CD4-positive, alpha-beta memory T cell (primary cell): ENCODE measurements around the gene NT5DC1. TPM values are rescaled to one million over a fixed set of nuclear protein-coding genes. Genes with fewer than 3 reads are reported as not detected.

ENCODE experiments used
- CTCF ChIA-PET: fragments of 350-600 bp; sonication (Branson Sonifier 250); formaldehyde crosslinking; loops from one replicate; lab custom pipeline; 2021; ENCODE audit warnings: inconsistent platforms; ENCODE audit not compliant: partially characterized antibody; lab: Charles Lee
- POLR2A ChIA-PET: fragments of 350-600 bp; sonication (Branson Sonifier 250); formaldehyde crosslinking; loops from one replicate; lab custom pipeline; 2021; ENCODE audit not compliant: partially characterized antibody; lab: Charles Lee
- DNase-seq, 5 donors: peaks; one replicate each; pipeline versions ENCODE4 v3.0.0 to v3.0.0-alpha.2; 2020 to 2022; ENCODE audit warnings: mixed read lengths in 1 of 5
- H3K27ac ChIP-seq: one replicate; pipeline ENCODE4 v1.7.0; 2013; ENCODE audit warnings: low read depth, low read length
- H3K27me3 ChIP-seq: 2 replicates; pipeline ENCODE4 v1.7.0; 2013; ENCODE audit warnings: mild to moderate bottlenecking, low read length, moderate library complexity; ENCODE audit not compliant: insufficient read depth
- H3K36me3 ChIP-seq: 2 replicates; pipeline ENCODE4 v1.7.0; 2013; ENCODE audit warnings: mild to moderate bottlenecking, low read length, moderate library complexity; ENCODE audit not compliant: insufficient read depth
- H3K4me1 ChIP-seq: 2 replicates; pipeline ENCODE4 v1.7.0; 2013; ENCODE audit warnings: mild to moderate bottlenecking, low read length, moderate library complexity; ENCODE audit not compliant: insufficient read depth
- H3K4me3 ChIP-seq, 2 donors: one replicate each; pipeline ENCODE4 v1.7.0; 2013; ENCODE audit warnings: low read length in 2 of 2, mild to moderate bottlenecking in 1 of 2
- H3K9me3 ChIP-seq, 2 donors: one replicate each; pipeline ENCODE4 v1.7.0; 2013; ENCODE audit warnings: low read length in 2 of 2, control low read depth in 1 of 2; ENCODE audit not compliant: control insufficient read depth in 1 of 2
- H3K27ac Mint-ChIP-seq, 7 donors: one replicate each; pipeline ENCODE4 v1.8.0; 2020 to 2021; ENCODE audit warnings: mixed read lengths in 7 of 7, mild to moderate bottlenecking in 6 of 7, inconsistent platforms in 3 of 7, moderate library complexity in 3 of 7
- H3K27me3 Mint-ChIP-seq, 2 donors: one replicate each; pipeline ENCODE4 v1.8.0; 2020 to 2021; ENCODE audit warnings: mixed read lengths in 2 of 2
- H3K36me3 Mint-ChIP-seq, 2 donors: one replicate each; pipeline ENCODE4 v1.8.0; 2020 to 2021; ENCODE audit warnings: mixed read lengths in 2 of 2, inconsistent platforms in 1 of 2, mild to moderate bottlenecking in 1 of 2
- H3K4me1 Mint-ChIP-seq, 4 donors: one replicate each; pipeline ENCODE4 v1.8.0; 2020 to 2021; ENCODE audit warnings: mixed read lengths in 4 of 4, mild to moderate bottlenecking in 1 of 4
- H3K4me3 Mint-ChIP-seq, 8 donors: one replicate each; pipeline ENCODE4 v1.8.0; 2020 to 2021; ENCODE audit warnings: mixed read lengths in 8 of 8, mild to moderate bottlenecking in 7 of 8, moderate library complexity in 6 of 8, inconsistent platforms in 3 of 8
- H3K9me3 Mint-ChIP-seq, 8 donors: one replicate each; pipeline ENCODE4 v1.8.0; 2020 to 2021; ENCODE audit warnings: mixed read lengths in 8 of 8, mild to moderate bottlenecking in 5 of 8, inconsistent platforms in 3 of 8, moderate library complexity in 1 of 8
- intact Hi-C: fragments of 100-400 bp; cut with micrococcal nuclease; formaldehyde crosslinking; loops from one replicate; pipeline ENCODE4 v1.15.1; 2023
- polyA plus RNA-seq, 2 donors: library from polyadenylated mRNA; unstranded; fragments of 300-500 nt; fragmentation: Illumina TruSeq; gene quantifications; one replicate each; pipeline ENCODE4 v1.2.3, GENCODE V29; 2021
- total RNA-seq, 2 experiments: library from RNA; stranded (reverse); gene quantifications; one replicate each; pipeline ENCODE4 v1.2.3, GENCODE V29; 2021

The NT5DC1 gene
- total and polyA plus RNA-seq, 4 experiments from 2014 or later: 50.5 to 78.4 (median 58.3) TPM

DNA sequence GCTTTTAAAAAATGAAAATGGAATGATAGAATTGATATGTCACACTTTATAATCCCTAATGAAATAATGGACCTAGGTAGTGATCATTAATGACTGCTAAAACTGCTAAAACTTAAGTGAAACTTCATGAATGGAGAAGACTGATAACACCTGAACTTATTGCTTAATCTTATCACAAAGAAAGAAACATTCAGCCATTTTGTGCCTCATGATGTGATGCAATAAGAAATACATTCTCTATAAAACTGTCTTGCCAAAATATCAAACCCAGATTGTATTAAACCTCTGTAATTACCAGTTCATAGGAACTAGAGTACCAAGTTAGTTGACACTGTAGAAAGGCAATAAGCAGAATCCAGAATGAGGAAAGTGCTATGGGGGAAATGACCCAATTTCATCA is 79.7 kb downstream of the NT5DC1 start:
- POLR2A ChIA-PET: no interaction called here

DNA sequence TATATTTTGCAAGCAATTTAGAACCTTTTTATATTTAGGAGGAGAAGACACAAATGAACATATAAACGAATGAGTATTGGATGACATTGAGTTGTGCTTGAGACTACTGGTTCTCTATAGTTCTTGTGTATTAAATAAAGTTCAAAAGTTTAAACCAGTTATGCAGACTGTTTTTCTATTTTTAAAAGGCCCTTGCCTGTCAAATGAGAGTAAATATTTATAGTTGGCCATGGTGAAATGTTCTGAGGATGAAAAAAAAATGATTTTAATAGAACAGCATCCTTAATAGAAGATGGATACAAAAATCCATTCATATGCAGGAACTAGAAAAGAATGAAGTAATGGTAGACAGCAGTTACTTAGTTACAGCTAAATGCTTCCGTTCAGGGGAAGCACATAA is 88.8 kb downstream of the NT5DC1 start:
- Mint-ChIP-seq H3K27me3 (no peaks in the 10 kb centered on the region), H3K9me3 (peaks cover 0 to 2% (median 0%) of the 10 kb centered on the region in 8 donors), H3K36me3 (peaks cover 10 to 19% of the 10 kb centered on the region in 2 donors), H3K4me1 (peaks cover 2 to 19% (median 8%) of the 10 kb centered on the region in 4 donors), H3K4me3 (no peak overlapping the region), H3K27ac (no peak overlapping the region)
- ChIA-PET CTCF (interaction anchor here (0.5 kb wide), 1 partner anchor 85 kb away, joined by 3 read pairs; no protein-coding TSS in a partner anchor), POLR2A (no interaction called here)
- intact Hi-C loops: no loop called here
- Histone ChIP-seq H3K9me3 (no peaks in the 10 kb centered on the region), H3K4me3 (no peak overlapping the region), H3K4me1 (no peaks in the 10 kb centered on the region), H3K27me3 (no peaks in the 10 kb centered on the region), H3K36me3 (no peaks in the 10 kb centered on the region), H3K27ac (no peak overlapping the region)
- DNase-seq: no peak

More for the DNA sequence above, 79.7 kb downstream of the NT5DC1 start:
- CTCF ChIA-PET: no interaction called here
- no peaks in the 10 kb centered on the region for H3K4me1 ChIP-seq
- peaks cover 3 to 14% (median 10%) of the 10 kb centered on the region in 4 donors for H3K4me1 Mint-ChIP-seq
- no peaks in the 10 kb centered on the region for H3K9me3 ChIP-seq
- H3K4me3 Mint-ChIP-seq: no peak overlapping the region
- no peaks in the 10 kb centered on the region for H3K36me3 ChIP-seq
- H3K36me3 Mint-ChIP-seq: peaks cover 13 to 43% of the 10 kb centered on the region in 2 donors
- no peak for DNase-seq
- H3K27ac ChIP-seq: no peak overlapping the region
- H3K27ac Mint-ChIP-seq: no peak overlapping the region
- intact Hi-C loops: no loop called here
- no peaks in the 10 kb centered on the region for H3K27me3 ChIP-seq
- peaks cover 2 to 9% (median 6%) of the 10 kb centered on the region in 8 donors for H3K9me3 Mint-ChIP-seq
- no peaks in the 10 kb centered on the region for H3K27me3 Mint-ChIP-seq
- no peak overlapping the region for H3K4me3 ChIP-seq

DNA sequence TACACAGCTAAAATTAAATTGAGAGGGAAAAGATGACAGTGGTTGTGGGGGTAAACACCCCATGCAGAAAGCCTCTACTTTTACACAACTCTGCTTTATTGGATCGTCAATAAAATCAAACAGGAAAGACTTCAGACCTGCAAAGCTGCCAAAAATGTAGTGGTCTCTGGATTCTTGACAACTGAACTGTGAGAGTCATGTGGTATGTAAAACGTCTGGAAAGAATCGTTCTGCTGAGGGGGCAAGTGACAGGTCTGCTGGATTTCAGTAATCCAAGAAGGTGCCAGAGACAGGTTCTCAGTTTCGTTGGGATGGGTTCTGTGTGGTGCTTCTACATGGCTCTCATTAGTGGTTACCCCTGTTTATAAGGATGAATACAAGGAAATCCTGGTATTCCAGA is 89.9 kb downstream of the NT5DC1 start:
- H3K36me3 ChIP-seq: no peaks in the 10 kb centered on the region
- Mint-ChIP-seq H3K27me3 (no peaks in the 10 kb centered on the region), H3K36me3 (peaks cover 9 to 13% of the 10 kb centered on the region in 2 donors), H3K9me3 (peaks cover 0 to under 1% (median 0%) of the 10 kb centered on the region in 8 donors), H3K4me3 (no peak overlapping the region), H3K27ac (no peak overlapping the region), H3K4me1 (peaks cover 2 to 10% (median 4%) of the 10 kb centered on the region in 4 donors)
- intact Hi-C loops: no loop called here
- CTCF ChIA-PET: no interaction called here
- H3K27me3 ChIP-seq: no peaks in the 10 kb centered on the region
- no peak overlapping the region for H3K4me3 ChIP-seq
- DNase-seq: no peak
- no peaks in the 10 kb centered on the region for H3K4me1 ChIP-seq
- no peaks in the 10 kb centered on the region for H3K9me3 ChIP-seq
- H3K27ac ChIP-seq: no peak overlapping the region
- POLR2A ChIA-PET: no interaction called here

DNA sequence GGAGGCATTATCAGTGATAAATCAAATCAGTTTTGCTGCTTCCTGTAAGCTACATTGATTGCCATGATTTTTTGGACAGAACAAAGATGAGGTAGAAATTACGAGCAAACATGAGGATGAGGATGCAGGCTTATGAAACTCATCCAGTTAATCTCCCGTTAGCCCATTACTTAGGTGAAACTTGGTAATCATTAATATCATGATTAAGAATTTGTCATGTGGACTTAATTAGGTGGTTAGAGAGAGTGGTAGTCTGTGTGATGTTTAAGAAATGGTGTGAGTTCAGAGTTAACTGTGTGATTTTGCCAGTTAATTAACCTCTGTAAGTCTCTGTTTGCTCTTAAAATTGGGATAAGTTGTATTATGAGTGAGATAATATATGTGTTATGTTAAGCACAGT is 91.2 kb downstream of the NT5DC1 start:
- H3K27ac Mint-ChIP-seq: peak overlapping the region in 1 of 7 donors; percentile 53
- Histone ChIP-seq H3K4me3 (no peak overlapping the region), H3K27ac (no peak overlapping the region), H3K36me3 (no peaks in the 10 kb centered on the region), H3K27me3 (no peaks in the 10 kb centered on the region), H3K4me1 (no peaks in the 10 kb centered on the region), H3K9me3 (no peaks in the 10 kb centered on the region)
- H3K4me3 Mint-ChIP-seq: no peak overlapping the region
- DNase-seq: no peak
- H3K27me3 Mint-ChIP-seq: no peaks in the 10 kb centered on the region
- ChIA-PET CTCF (interaction anchor here (0.9 kb wide), 1 partner anchor 344 kb away, joined by 3 read pairs; no protein-coding TSS in a partner anchor), POLR2A (no interaction called here)
- intact Hi-C loops: no loop called here
- no peaks in the 10 kb centered on the region for H3K9me3 Mint-ChIP-seq
- peaks cover 9 to 14% of the 10 kb centered on the region in 2 donors for H3K36me3 Mint-ChIP-seq
- peaks cover 0 to 3% (median under 1%) of the 10 kb centered on the region in 4 donors for H3K4me1 Mint-ChIP-seq

DNA sequence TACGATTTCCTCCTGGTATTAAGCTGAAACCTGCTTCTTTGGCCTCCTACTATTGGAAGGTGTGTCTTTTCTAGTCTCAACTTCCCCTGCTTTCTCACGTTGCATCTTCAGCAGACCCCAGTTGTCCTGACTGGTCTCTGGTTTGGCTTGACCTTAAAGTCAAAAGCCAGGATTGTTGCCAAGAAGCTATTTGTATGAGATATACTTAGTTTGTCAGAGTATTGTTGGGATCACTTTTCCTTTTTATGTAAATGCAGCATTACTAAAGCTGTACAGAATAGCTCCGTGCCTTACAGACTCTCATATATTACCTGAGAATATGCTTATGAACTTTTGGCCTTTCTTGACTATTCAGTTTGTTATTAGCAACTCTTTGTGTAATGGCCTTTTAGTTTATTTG is 92.1 kb downstream of the NT5DC1 start:
- no peaks in the 10 kb centered on the region for H3K27me3 Mint-ChIP-seq
- ChIA-PET CTCF (no interaction called here), POLR2A (no interaction called here)
- no peak overlapping the region for H3K4me3 ChIP-seq
- H3K36me3 ChIP-seq: no peaks in the 10 kb centered on the region
- no peak for DNase-seq
- intact Hi-C loops: no loop called here
- H3K4me3 Mint-ChIP-seq: no peak overlapping the region
- H3K4me1 ChIP-seq: no peaks in the 10 kb centered on the region
- H3K9me3 Mint-ChIP-seq: no peaks in the 10 kb centered on the region
- H3K4me1 Mint-ChIP-seq: peaks cover 0 to 2% (median under 1%) of the 10 kb centered on the region in 4 donors
- H3K36me3 Mint-ChIP-seq: peaks cover 13 to 17% of the 10 kb centered on the region in 2 donors
- H3K9me3 ChIP-seq: no peaks in the 10 kb centered on the region
- no peaks in the 10 kb centered on the region for H3K27me3 ChIP-seq
- no peak overlapping the region for H3K27ac Mint-ChIP-seq
- no peak overlapping the region for H3K27ac ChIP-seq

DNA sequence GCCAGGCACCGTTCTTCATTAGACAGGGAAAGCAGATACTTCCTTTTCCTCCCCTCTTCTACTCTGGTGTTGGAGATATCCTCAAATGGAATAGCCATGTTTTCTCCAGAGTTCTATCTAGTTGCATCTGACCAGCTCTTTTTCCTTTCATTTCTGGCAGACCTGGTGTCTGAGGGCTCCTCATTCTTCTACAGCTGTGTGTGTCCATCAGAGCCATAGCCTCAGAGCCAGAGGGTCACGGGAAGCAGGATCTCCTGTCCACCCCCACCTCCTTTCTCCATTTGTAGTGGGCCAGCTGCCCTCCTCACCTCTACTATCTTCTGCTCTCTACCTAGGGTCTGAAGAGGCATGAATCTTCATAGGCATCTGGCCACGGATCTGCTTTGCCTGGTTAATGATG is 96.2 kb downstream of the NT5DC1 start:
- Mint-ChIP-seq H3K9me3 (no peaks in the 10 kb centered on the region), H3K36me3 (peaks cover 5 to 10% of the 10 kb centered on the region in 2 donors), H3K27ac (peak overlapping the region in 3 of 7 donors; percentile 62 to 69 (median 67)), H3K27me3 (no peaks in the 10 kb centered on the region), H3K4me3 (no peak overlapping the region), H3K4me1 (peaks cover 0 to 2% (median under 1%) of the 10 kb centered on the region in 4 donors)
- H3K27ac ChIP-seq: no peak overlapping the region
- ChIA-PET POLR2A (no interaction called here), CTCF (no interaction called here)
- no peaks in the 10 kb centered on the region for H3K36me3 ChIP-seq
- no peak overlapping the region for H3K4me3 ChIP-seq
- DNase-seq: no peak
- H3K9me3 ChIP-seq: no peaks in the 10 kb centered on the region
- no peaks in the 10 kb centered on the region for H3K27me3 ChIP-seq
- no peaks in the 10 kb centered on the region for H3K4me1 ChIP-seq
- intact Hi-C loops: no loop called here

DNA sequence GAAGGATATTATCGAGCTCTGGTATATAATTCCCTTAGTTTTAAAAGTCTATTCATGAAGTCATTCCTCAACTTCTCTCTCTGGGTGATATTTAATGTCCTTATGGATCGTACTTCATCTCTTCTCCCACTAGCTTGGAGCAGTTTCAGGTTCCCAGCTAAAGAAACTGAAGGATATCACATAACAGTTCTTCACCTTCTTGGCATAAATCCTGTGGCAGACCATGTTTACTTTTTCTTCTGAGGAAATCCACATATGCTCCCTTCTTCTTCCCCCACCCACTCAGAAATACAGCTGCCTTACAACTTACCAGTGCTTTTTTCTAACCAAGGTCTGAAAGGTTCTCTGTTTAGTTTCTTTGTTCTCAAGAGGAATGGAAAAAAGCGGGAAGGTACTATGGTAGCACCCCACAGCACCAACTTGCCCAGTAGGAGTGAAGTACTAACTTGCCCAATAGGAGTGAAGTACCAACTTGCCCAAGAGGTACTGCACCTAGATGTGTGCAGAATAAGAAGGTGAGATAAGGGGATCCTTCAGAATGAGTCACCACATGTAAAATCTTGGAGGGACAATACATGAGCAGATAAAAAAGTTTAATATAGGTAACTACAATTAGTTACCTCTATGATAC is 100.1 kb downstream of the NT5DC1 start:
- Histone ChIP-seq H3K4me1 (no peaks in the 10 kb centered on the region), H3K27ac (no peak overlapping the region), H3K27me3 (no peaks in the 10 kb centered on the region), H3K4me3 (no peak overlapping the region), H3K9me3 (no peaks in the 10 kb centered on the region), H3K36me3 (no peaks in the 10 kb centered on the region)
- Mint-ChIP-seq H3K9me3 (no peaks in the 10 kb centered on the region), H3K4me1 (peaks cover 0 to 4% (median 0%) of the 10 kb centered on the region in 4 donors), H3K27ac (no peak overlapping the region), H3K36me3 (peaks cover 9 to 10% of the 10 kb centered on the region in 2 donors), H3K27me3 (no peaks in the 10 kb centered on the region), H3K4me3 (no peak overlapping the region)
- no peak for DNase-seq
- intact Hi-C loops: no loop called here
- POLR2A ChIA-PET: no interaction called here
- CTCF ChIA-PET: no interaction called here
